Activated effector memory CD4-positive, alpha-beta T cell treated with Interleukin-2 at 50 U/mL for 16 hours (primary cell): Measurements from ENCODE around the gene ARF1.

ENCODE experiments used
- DNase-seq: peaks from one replicate; pipeline ENCODE4 v3.0.0-alpha.2; 2020

The ARF1 gene

GRCh38 chr1:228134591-228134990 is 52.1 kb downstream of the ARF1 start:
- DNase-seq = no peak

GRCh38 chr1:228136901-228137300 is 54.4 kb downstream of the ARF1 start:
- no peak for DNase-seq

- no peak for DNase-seq
These were observed 57.0 kb downstream of the ARF1 start for GRCh38 chr1:228139406-228139930.

GRCh38 chr1:228139931-228140723 is 57.6 kb downstream of the ARF1 start, which contains the start of gene GUK1:
Gene GUK1 (plus strand): TSS chr1:228140279. CDS start chr1:228140303, 24 bp downstream.
- DNase-seq = peak; percentile 100

- peak; percentile 8 for DNase-seq
These were observed 58.3 kb downstream of the ARF1 start for GRCh38 chr1:228140724-228141225.

- DNase-seq = no peak
These were observed 58.9 kb downstream of the ARF1 start for GRCh38 chr1:228141226-228142044.

GRCh38 chr1:228142155-228142691 is 59.7 kb downstream of the ARF1 start:
- DNase-seq = no peak

- no peak for DNase-seq
These were observed 60.2 kb downstream of the ARF1 start for GRCh38 chr1:228142701-228143136.

GRCh38 chr1:228143480-228144192 is 61.1 kb downstream of the ARF1 start:
- no peak for DNase-seq

GRCh38 chr1:228144193-228144992 is 61.9 kb downstream of the ARF1 start:
- DNase-seq = no peak

- DNase-seq = no peak
These were observed 62.5 kb downstream of the ARF1 start for GRCh38 chr1:228144993-228145343.

GRCh38 chr1:228145463-228146416 is 63.2 kb downstream of the ARF1 start:
- no peak for DNase-seq

GRCh38 chr1:228146417-228147150 is 64.1 kb downstream of the ARF1 start:
- DNase-seq = no peak

- DNase-seq = no peak
These were observed 64.7 kb downstream of the ARF1 start for GRCh38 chr1:228147151-228147693.

GRCh38 chr1:228147768-228148167 is 65.3 kb downstream of the ARF1 start:
- DNase-seq = no peak

GRCh38 chr1:228148196-228148861 is 65.8 kb downstream of the ARF1 start:
- no peak for DNase-seq
